ENCODE results near the gene SOX1.

GRCh38 chr13:112053744-112054615 lies 13.0 kb upstream of the SOX1 start:
- TF ChIP-seq FOXM1 (IDR thresholded peaks at IDR 0.05; ENCODE audit: low read depth, low read length) = no peak
- TF ChIP-seq, protein P1, sequence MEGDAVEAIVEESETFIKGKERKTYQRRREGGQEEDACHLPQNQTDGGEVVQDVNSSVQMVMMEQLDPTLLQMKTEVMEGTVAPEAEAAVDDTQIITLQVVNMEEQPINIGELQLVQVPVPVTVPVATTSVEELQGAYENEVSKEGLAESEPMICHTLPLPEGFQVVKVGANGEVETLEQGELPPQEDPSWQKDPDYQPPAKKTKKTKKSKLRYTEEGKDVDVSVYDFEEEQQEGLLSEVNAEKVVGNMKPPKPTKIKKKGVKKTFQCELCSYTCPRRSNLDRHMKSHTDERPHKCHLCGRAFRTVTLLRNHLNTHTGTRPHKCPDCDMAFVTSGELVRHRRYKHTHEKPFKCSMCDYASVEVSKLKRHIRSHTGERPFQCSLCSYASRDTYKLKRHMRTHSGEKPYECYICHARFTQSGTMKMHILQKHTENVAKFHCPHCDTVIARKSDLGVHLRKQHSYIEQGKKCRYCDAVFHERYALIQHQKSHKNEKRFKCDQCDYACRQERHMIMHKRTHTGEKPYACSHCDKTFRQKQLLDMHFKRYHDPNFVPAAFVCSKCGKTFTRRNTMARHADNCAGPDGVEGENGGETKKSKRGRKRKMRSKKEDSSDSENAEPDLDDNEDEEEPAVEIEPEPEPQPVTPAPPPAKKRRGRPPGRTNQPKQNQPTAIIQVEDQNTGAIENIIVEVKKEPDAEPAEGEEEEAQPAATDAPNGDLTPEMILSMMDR (IDR thresholded peaks at IDR 0.05 in 2 of 3, conservative IDR thresholded peaks at IDR 0.05 in 1 of 3; ENCODE audit: control insufficient read depth in 2 of 3, extremely low read depth in 1 of 3, insufficient read depth in 1 of 3, low read depth in 3 of 3, low read length in 3 of 3) = no peak
- TF ChIP-seq SREBF1 (IDR thresholded peaks at IDR 0.05; ENCODE audit: low read length) = no peak
- no peak for TF ChIP-seq MAX (IDR thresholded peaks at IDR 0.05; ENCODE audit: low read depth, low read length)
- TF ChIP-seq PAX5 (IDR thresholded peaks at IDR 0.05; ENCODE audit: borderline replicate concordance, low read depth, low read length) = no peak
- TF ChIP-seq POLR2A (IDR thresholded peaks at IDR 0.05; ENCODE audit: low read depth, low read length) = no peak
- TF ChIP-seq RAD21 (IDR thresholded peaks at IDR 0.05; ENCODE audit: insufficient read depth, low read depth, low read length) = no peak
- TF ChIP-seq POLR2AphosphoS5 (IDR thresholded peaks at IDR 0.05; ENCODE audit: low read length) = no peak
- no peak for TF ChIP-seq ZBTB40 (IDR thresholded peaks at IDR 0.05; ENCODE audit: borderline replicate concordance)
- no peak for TF ChIP-seq JUNB (IDR thresholded peaks at IDR 0.05)
- no peak for TF ChIP-seq YY1 (IDR thresholded peaks at IDR 0.05; ENCODE audit: low read depth, low read length)
- TF ChIP-seq TAF1 (IDR thresholded peaks at IDR 0.05; ENCODE audit: borderline replicate concordance, low read depth, low read length) = no peak
- TF ChIP-seq BHLHE40 (IDR thresholded peaks at IDR 0.05; ENCODE audit: borderline replicate concordance in 1 of 2, low read depth in 2 of 2, low read length in 1 of 2) = no peak
